Transverse colon (tissue), 4 donors: ENCODE measurements around the gene MRPS6. TPM values are rescaled to one million over a fixed set of nuclear protein-coding genes. Genes with fewer than 3 reads are reported as not detected.

ENCODE experiments used
- DNase-seq: peaks from one replicate; pipeline ENCODE4 v3.0.0-alpha.2; 2019
- H3K27ac ChIP-seq, 4 donors: fragments of 200-600 bp; sonication (generic); 2 replicates each; pipeline ENCODE4 v1.5.1; 2016 to 2018; ENCODE audit warnings: inconsistent platforms in 4 of 4
- H3K27me3 ChIP-seq: fragments of 200-600 bp; sonication (generic); 2 replicates; pipeline ENCODE4 v1.5.1; 2017; ENCODE audit warnings: inconsistent platforms
- H3K36me3 ChIP-seq, 4 donors: fragments of 200-600 bp; sonication (generic); 2 replicates each; pipeline ENCODE4 v1.5.1; 2017 to 2019; ENCODE audit warnings: inconsistent platforms in 4 of 4
- H3K4me1 ChIP-seq, 4 donors: fragments of 200-600 bp; sonication (generic); 2 replicates each; pipeline ENCODE4 v1.5.1; 2017 to 2020; ENCODE audit warnings: inconsistent platforms in 4 of 4
- H3K4me3 ChIP-seq, 4 donors: fragments of 200-600 bp; sonication (generic); 1 replicate in 1 of 4; 2 replicates in 3 of 4; pipeline versions ENCODE4 v1.5.1 to v1.6.1; 2017 to 2019; ENCODE audit warnings: inconsistent platforms in 4 of 4
- H3K9me3 ChIP-seq, 2 donors: fragments of 200-600 bp; sonication (generic); 2 replicates each; pipeline ENCODE4 v1.5.1; 2017 to 2019; ENCODE audit warnings: inconsistent platforms in 2 of 2
- CTCF ChIP-seq, 5 experiments: fragments of 200-600 bp in 3 of 5; fragments of 450-650 bp in 2 of 5; sonication (generic) in 3 of 5; IDR thresholded peaks; 1 replicate in 2 of 5; 2 replicates in 3 of 5; pipeline ENCODE4 v1.5.1; 2016 to 2017; ENCODE audit warnings: antibody characterized with exemption in 5 of 5, inconsistent platforms in 3 of 5, mild to moderate bottlenecking in 2 of 5, moderate library complexity in 1 of 5
- EP300 ChIP-seq: sonication (generic); formaldehyde crosslinking; IDR thresholded peaks from one replicate; pipeline ENCODE4 v1.6.1; 2017; ENCODE audit warnings: antibody characterized with exemption, low read depth
- POLR2A ChIP-seq: fragments of 450-650 bp; IDR thresholded peaks from one replicate; pipeline ENCODE4 v1.6.1; 2016; ENCODE audit warnings: antibody characterized with exemption, mild to moderate bottlenecking, moderate library complexity
- POLR2AphosphoS5 ChIP-seq, 3 donors: sonication (generic); formaldehyde crosslinking; IDR thresholded peaks; one replicate each; pipeline ENCODE4 v1.6.1; 2016; ENCODE audit warnings: antibody characterized with exemption in 3 of 3
- WGBS, 2 donors: methylation state at CpG; one replicate each; pipeline ENCODE4 v1.1.5; 2018; ENCODE audit warnings: low coverage in 1 of 2; 5-methylcytosine and 5-hydroxymethylcytosine counted together
- in situ Hi-C, 4 donors: fragments of 200-750 bp; cut with MboI; loops; one replicate each; pipeline versions ENCODE4 v1.15.0 to v1.15.1; 2017; ENCODE audit warnings: low sequenced_read_pairs in 3 of 4, low pct_ligation_motif_present in 1 of 4, low pct_unique_long_range_greater_than_20kb in 1 of 4
- intact Hi-C: fragments of 100-400 bp; cut with DNase I; formaldehyde crosslinking; loops from one replicate; pipeline ENCODE4 v1.15.1; 2023; ENCODE audit warnings: low total_unique reads
- total RNA-seq, 4 donors: library from RNA; depleted of rRNA; stranded (reverse); fragments of >200 nt; gene quantifications; one replicate each; pipeline ENCODE4 v1.1.0, GENCODE V29; 2016

MRPS6 gene
- total RNA-seq, 4 donors from 2014 or later = 27.9 to 59.1 (median 35.6) TPM

GRCh38 chr21:34177919-34178567 lies 104.7 kb downstream of the MRPS6 start:
- WGBS, 2 donors = 74 to 89% methylated on average over 7 of the region's 7 CpGs
- H3K36me3 ChIP-seq = no peaks in the 10 kb centered on the region
- peaks cover 0 to under 1% of the 10 kb centered on the region in 2 donors for H3K9me3 ChIP-seq
- TF ChIP-seq CTCF (IDR thresholded peaks at IDR 0.05) (no peak), POLR2AphosphoS5 (IDR thresholded peaks at IDR 0.05) (no peak), POLR2A (no peak), EP300 (no peak)
- no peak overlapping the region for H3K27ac ChIP-seq
- intact Hi-C loops = no loop called here
- DNase-seq = no peak
- H3K4me3 ChIP-seq = no peak overlapping the region
- H3K27me3 ChIP-seq = no peaks in the 10 kb centered on the region
- H3K4me1 ChIP-seq = no peaks in the 10 kb centered on the region
- in situ Hi-C loops = no loop called here

DNA sequence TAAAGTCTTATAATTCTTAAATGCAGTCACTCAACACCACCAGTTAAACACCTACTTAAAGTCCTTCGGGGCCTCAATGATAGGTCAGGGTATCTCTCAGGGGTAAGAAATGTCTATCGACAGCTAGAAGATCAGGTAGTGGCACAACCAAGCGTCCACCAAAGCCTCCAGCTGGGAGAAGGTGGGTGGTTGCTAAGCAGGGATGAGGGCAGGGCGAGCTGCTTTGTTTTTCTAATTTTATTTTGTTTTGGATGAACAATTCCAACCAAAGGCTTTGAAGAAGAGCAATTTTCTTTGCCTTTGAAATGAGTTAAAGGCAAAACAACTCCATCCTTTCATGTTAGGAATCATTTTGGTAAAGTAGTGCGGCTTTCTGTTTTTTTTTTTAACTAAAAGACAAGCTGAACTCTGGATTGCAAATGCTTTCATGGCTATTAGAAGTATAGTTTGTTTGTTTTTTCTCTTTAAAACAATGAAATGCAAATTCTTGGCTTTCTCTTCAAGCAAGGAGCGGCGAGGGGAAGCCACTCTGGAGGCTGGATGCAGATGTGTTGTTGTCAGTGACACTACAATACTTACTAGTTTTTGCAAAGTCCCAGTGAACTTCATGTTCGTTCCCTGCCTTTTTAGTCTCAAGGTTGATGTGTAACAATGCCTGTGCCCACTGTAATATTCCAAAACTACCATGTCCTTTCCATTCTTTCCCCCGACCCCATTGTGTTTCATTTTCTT lies 106.0 kb downstream of the MRPS6 start:
- no peak for DNase-seq
- in situ Hi-C loops = no loop called here
- 76 to 83% methylated on average over 9 of the region's 9 CpGs for WGBS, 2 donors

DNA sequence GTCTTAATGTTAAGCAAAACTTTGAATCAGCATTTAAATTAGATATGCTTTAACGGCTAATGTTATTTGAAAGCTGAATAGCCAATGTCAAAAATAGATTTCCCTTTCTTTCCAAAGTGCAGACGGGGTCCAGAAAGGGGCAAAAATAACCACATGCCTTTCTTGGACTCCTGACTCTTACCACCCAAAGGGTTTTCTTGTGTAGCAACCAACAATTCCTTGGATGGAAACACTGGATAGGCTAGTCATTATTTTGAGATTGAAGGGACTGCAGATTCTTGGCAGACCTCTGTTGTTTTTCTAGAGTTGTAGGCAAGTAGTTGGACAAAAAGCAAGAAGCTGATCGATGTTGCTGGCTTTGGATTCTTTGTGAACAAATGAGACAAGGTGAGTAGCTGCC lies 107.0 kb downstream of the MRPS6 start:
- Histone ChIP-seq H3K27ac (peak overlapping the region in 2 of 4 donors; percentile 3 to 23), H3K36me3 (no peaks in the 10 kb centered on the region), H3K9me3 (no peaks in the 10 kb centered on the region), H3K4me3 (no peak overlapping the region), H3K4me1 (no peaks in the 10 kb centered on the region), H3K27me3 (no peaks in the 10 kb centered on the region)
- in situ Hi-C loops = no loop called here
- TF ChIP-seq EP300 (no peak), CTCF (IDR thresholded peaks at IDR 0.05) (no peak), POLR2AphosphoS5 (IDR thresholded peaks at IDR 0.05) (no peak), POLR2A (no peak)
- no peak for DNase-seq
- WGBS, 2 donors = 67 to 78% methylated on average over 2 to 3 of the region's 3 CpGs
- intact Hi-C loops = no loop called here

More for the DNA sequence above, 106.0 kb downstream of the MRPS6 start:
- Histone ChIP-seq H3K36me3 (no peaks in the 10 kb centered on the region), H3K9me3 (no peaks in the 10 kb centered on the region), H3K27ac (no peak overlapping the region), H3K4me3 (no peak overlapping the region), H3K4me1 (no peaks in the 10 kb centered on the region), H3K27me3 (no peaks in the 10 kb centered on the region)
- intact Hi-C loops = no loop called here
- TF ChIP-seq EP300 (no peak), POLR2AphosphoS5 (IDR thresholded peaks at IDR 0.05) (no peak), CTCF (IDR thresholded peaks at IDR 0.05) (no peak)

DNA sequence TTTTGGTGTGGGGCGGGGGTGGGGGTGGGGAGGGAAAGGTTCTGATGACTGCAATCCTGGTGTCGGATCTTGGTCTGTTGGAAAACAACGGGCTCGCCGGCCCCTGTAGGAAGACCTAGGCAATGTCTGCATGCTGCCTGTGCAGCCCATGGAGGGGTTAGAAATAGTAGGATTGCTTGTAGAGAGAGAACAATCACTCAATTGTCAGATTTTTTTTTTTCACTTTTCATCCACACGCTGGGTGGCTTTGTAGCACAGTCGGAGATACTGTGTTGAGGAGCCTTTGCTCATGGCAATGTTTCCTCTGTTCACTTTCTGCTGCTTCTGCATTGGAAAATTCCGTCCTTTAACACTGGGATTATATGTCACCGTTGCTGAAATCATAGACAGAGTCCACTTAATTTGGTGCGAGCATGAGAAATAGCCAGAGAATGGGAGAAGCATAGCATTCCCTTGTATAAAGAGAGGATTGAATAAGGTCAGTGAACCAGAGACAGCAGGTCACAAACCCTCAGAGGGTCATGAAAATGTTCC lies 107.5 kb downstream of the MRPS6 start:
- H3K36me3 ChIP-seq = no peaks in the 10 kb centered on the region
- H3K9me3 ChIP-seq = no peaks in the 10 kb centered on the region
- H3K4me3 ChIP-seq = no peak overlapping the region
- intact Hi-C loops = no loop called here
- no peak for DNase-seq
- 84 to 100% methylated on average over 3 to 10 of the region's 10 CpGs for WGBS, 2 donors
- no peak for TF ChIP-seq CTCF (IDR thresholded peaks at IDR 0.05)
- no peak for TF ChIP-seq POLR2A
- no peak for TF ChIP-seq POLR2AphosphoS5 (IDR thresholded peaks at IDR 0.05)
- TF ChIP-seq EP300 = no peak
- peak overlapping the region in 3 of 4 donors; percentile 3 to 23 (median 20) for H3K27ac ChIP-seq
- H3K4me1 ChIP-seq = no peaks in the 10 kb centered on the region
- in situ Hi-C loops = no loop called here
- no peaks in the 10 kb centered on the region for H3K27me3 ChIP-seq
